SK-N-SH treated with all-trans-retinoic acid at 6 μM for 48 hours (cell line): Measurements from ENCODE around the gene PCDH9.

Experiments
- ATAC-seq: fragments of 200-7000 bp; cut with Tn5 transposase; 3 replicates; pipeline ENCODE4 v1.9.1; 2020; ENCODE audit warnings: mild to moderate bottlenecking, moderate library complexity
- ARNTL ChIP-seq: fragments of 450-650 bp; formaldehyde crosslinking; IDR thresholded peaks from 2 replicates; pipeline ENCODE4 v1.5.0; 2020; ENCODE audit warnings: low read depth, mild to moderate bottlenecking, moderate library complexity, borderline replicate concordance
- BACH2 ChIP-seq: fragments of 250-450 bp; sonication (Bioruptor Pico); IDR thresholded peaks from 2 replicates; pipeline ENCODE4 v1.9.0; 2021; ENCODE audit warnings: mild to moderate bottlenecking, borderline replicate concordance
- CSDC2 ChIP-seq: fragments of 250-450 bp; sonication (Bioruptor Pico); IDR thresholded peaks from 2 replicates; pipeline ENCODE4 v1.5.0; 2020; ENCODE audit warnings: mild to moderate bottlenecking, moderate library complexity
- CSRNP3 ChIP-seq: fragments of 250-450 bp; sonication (Bioruptor Pico); IDR thresholded peaks from 2 replicates; pipeline ENCODE4 v1.5.1; 2021; ENCODE audit warnings: mild to moderate bottlenecking, moderate library complexity
- ESRRG ChIP-seq: fragments of 250-450 bp; sonication (Bioruptor Pico); IDR thresholded peaks from 2 replicates; pipeline ENCODE4 v1.6.1; 2021; ENCODE audit warnings: mild to moderate bottlenecking
- GLIS3 ChIP-seq: fragments of 250-450 bp; sonication (Bioruptor Pico); IDR thresholded peaks from 2 replicates; pipeline ENCODE4 v1.5.0; 2020; ENCODE audit warnings: mild to moderate bottlenecking, moderate library complexity
- ISL1 ChIP-seq: fragments of 250-450 bp; sonication (Bioruptor Pico); IDR thresholded peaks from 2 replicates; pipeline ENCODE4 v2.1.2; 2022; ENCODE audit warnings: mild to moderate bottlenecking, moderate library complexity
- OSR1 ChIP-seq: fragments of 250-450 bp; sonication (Bioruptor Pico); IDR thresholded peaks from 2 replicates; pipeline ENCODE4 v1.8.0; 2022; ENCODE audit warnings: moderate library complexity, mild to moderate bottlenecking, inconsistent platforms
- PPARA ChIP-seq: fragments of 250-450 bp; sonication (Bioruptor Pico); IDR thresholded peaks from 2 replicates; pipeline ENCODE4 v1.5.0; 2020; ENCODE audit warnings: mild to moderate bottlenecking, borderline replicate concordance
- RARB ChIP-seq: fragments of 250-450 bp; sonication (Bioruptor Pico); IDR thresholded peaks from 2 replicates; pipeline ENCODE4 v1.8.0; 2021; ENCODE audit warnings: mild to moderate bottlenecking, moderate library complexity
- SNAI2 ChIP-seq: fragments of 250-450 bp; sonication (Bioruptor Pico); IDR thresholded peaks from 2 replicates; pipeline ENCODE4 v1.5.0; 2020; ENCODE audit warnings: mild to moderate bottlenecking, moderate library complexity
- TCF4 ChIP-seq: fragments of 250-450 bp; sonication (Bioruptor Pico); IDR thresholded peaks from 2 replicates; pipeline ENCODE4 v1.8.0; 2021; ENCODE audit warnings: mild to moderate bottlenecking, moderate library complexity, borderline replicate concordance
- TOX ChIP-seq: fragments of 250-450 bp; sonication (Bioruptor Pico); IDR thresholded peaks from 2 replicates; pipeline ENCODE4 v1.8.0; 2021; ENCODE audit warnings: mild to moderate bottlenecking, moderate library complexity, borderline replicate concordance
- TSHZ2 ChIP-seq: fragments of 250-450 bp; sonication (Bioruptor Pico); IDR thresholded peaks from 2 replicates; pipeline ENCODE4 v1.5.0; 2020; ENCODE audit warnings: mild to moderate bottlenecking, moderate library complexity
- ZC3H10 ChIP-seq: fragments of 250-450 bp; sonication (Bioruptor Pico); IDR thresholded peaks from 2 replicates; pipeline ENCODE4 v1.5.1; 2021; ENCODE audit warnings: mild to moderate bottlenecking, moderate library complexity
- ZFP3 ChIP-seq: fragments of 250-450 bp; sonication (Bioruptor Pico); IDR thresholded peaks from 2 replicates; pipeline ENCODE4 v1.5.0; 2020; ENCODE audit warnings: mild to moderate bottlenecking, moderate library complexity
- ZFP30 ChIP-seq: fragments of 450-650 bp; formaldehyde crosslinking; IDR thresholded peaks from 2 replicates; pipeline ENCODE4 v1.5.0; 2022; ENCODE audit warnings: mild to moderate bottlenecking, moderate library complexity
- ZNF565 ChIP-seq: fragments of 450-650 bp; formaldehyde crosslinking; conservative IDR thresholded peaks from 2 replicates; pipeline ENCODE4 v1.5.0; 2020; ENCODE audit warnings: low read depth, mild to moderate bottlenecking, moderate library complexity
- ZNF70 ChIP-seq: fragments of 450-650 bp; formaldehyde crosslinking; IDR thresholded peaks from 2 replicates; pipeline ENCODE4 v1.5.0; 2020; ENCODE audit warnings: mild to moderate bottlenecking, moderate library complexity
- ZNF8 ChIP-seq: fragments of 450-650 bp; formaldehyde crosslinking; IDR thresholded peaks from 2 replicates; pipeline ENCODE4 v1.5.0; 2020; ENCODE audit warnings: mild to moderate bottlenecking, moderate library complexity
- TF ChIP-seq, protein P1 (sequence below): fragments of 250-450 bp; sonication (Bioruptor Pico); IDR thresholded peaks from 2 replicates; pipeline ENCODE4 v1.5.1; 2020; ENCODE audit warnings: low read depth, mild to moderate bottlenecking, moderate library complexity
- TF ChIP-seq, protein P2 (sequence below): fragments of 250-450 bp; sonication (Bioruptor Pico); IDR thresholded peaks from 2 replicates; pipeline ENCODE4 v1.8.0; 2020; ENCODE audit warnings: mild to moderate bottlenecking, moderate library complexity, borderline replicate concordance
- TF ChIP-seq, protein P3 (sequence below): fragments of 250-450 bp; sonication (Bioruptor Pico); IDR thresholded peaks from 2 replicates; pipeline ENCODE4 v1.8.0; 2021; ENCODE audit warnings: low read depth, mild to moderate bottlenecking, moderate library complexity, borderline replicate concordance

The PCDH9 gene

DNA sequence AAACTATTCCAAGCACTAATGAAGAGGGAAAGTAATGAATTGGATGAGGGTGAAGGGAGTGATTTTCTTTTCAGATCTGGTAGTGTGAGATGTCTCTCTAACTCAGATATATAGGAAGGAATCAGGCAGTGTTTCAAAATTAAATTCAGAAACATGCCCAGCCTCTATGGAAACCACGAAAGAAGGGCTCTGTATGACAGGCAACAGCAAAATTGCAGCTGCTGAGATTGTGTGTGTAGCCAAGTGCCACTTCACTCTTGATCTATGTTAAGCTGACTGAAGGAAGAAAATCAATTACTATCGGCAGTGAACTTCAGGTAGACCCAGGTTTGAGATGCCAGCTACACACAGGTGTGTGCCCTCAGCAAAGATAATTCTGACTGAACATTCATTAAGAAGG lies 387.4 kb downstream of the PCDH9 start:
- no peak for ATAC-seq
- TF ChIP-seq ZC3H10 (no peak), ZNF70 (CRISPR knock-in tag) (no peak), TCF4 (CRISPR knock-in tag) (no peak), CSDC2 (no peak), ESRRG (CRISPR knock-in tag) (no peak), GLIS3 (no peak), RARB (CRISPR knock-in tag) (no peak), OSR1 (CRISPR knock-in tag) (no peak), TSHZ2 (no peak), ISL1 (CRISPR knock-in tag) (no peak)
- TF ChIP-seq, protein P1, sequence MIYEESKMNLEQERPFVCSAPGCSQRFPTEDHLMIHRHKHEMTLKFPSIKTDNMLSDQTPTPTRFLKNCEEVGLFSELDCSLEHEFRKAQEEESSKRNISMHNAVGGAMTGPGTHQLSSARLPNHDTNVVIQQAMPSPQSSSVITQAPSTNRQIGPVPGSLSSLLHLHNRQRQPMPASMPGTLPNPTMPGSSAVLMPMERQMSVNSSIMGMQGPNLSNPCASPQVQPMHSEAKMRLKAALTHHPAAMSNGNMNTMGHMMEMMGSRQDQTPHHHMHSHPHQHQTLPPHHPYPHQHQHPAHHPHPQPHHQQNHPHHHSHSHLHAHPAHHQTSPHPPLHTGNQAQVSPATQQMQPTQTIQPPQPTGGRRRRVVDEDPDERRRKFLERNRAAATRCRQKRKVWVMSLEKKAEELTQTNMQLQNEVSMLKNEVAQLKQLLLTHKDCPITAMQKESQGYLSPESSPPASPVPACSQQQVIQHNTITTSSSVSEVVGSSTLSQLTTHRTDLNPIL (CRISPR knock-in tag) = no peak
- TF ChIP-seq, all 23 proteins: peak for 0

- no peak for ATAC-seq
- TF ChIP-seq, protein P2, sequence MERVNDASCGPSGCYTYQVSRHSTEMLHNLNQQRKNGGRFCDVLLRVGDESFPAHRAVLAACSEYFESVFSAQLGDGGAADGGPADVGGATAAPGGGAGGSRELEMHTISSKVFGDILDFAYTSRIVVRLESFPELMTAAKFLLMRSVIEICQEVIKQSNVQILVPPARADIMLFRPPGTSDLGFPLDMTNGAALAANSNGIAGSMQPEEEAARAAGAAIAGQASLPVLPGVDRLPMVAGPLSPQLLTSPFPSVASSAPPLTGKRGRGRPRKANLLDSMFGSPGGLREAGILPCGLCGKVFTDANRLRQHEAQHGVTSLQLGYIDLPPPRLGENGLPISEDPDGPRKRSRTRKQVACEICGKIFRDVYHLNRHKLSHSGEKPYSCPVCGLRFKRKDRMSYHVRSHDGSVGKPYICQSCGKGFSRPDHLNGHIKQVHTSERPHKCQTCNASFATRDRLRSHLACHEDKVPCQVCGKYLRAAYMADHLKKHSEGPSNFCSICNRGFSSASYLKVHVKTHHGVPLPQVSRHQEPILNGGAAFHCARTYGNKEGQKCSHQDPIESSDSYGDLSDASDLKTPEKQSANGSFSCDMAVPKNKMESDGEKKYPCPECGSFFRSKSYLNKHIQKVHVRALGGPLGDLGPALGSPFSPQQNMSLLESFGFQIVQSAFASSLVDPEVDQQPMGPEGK = no peak
- TF ChIP-seq OSR1 (CRISPR knock-in tag) = no peak
- no peak for TF ChIP-seq RARB (CRISPR knock-in tag)
- no peak for TF ChIP-seq CSDC2
- TF ChIP-seq ZFP30 (CRISPR knock-in tag) = no peak
- TF ChIP-seq, protein P3, sequence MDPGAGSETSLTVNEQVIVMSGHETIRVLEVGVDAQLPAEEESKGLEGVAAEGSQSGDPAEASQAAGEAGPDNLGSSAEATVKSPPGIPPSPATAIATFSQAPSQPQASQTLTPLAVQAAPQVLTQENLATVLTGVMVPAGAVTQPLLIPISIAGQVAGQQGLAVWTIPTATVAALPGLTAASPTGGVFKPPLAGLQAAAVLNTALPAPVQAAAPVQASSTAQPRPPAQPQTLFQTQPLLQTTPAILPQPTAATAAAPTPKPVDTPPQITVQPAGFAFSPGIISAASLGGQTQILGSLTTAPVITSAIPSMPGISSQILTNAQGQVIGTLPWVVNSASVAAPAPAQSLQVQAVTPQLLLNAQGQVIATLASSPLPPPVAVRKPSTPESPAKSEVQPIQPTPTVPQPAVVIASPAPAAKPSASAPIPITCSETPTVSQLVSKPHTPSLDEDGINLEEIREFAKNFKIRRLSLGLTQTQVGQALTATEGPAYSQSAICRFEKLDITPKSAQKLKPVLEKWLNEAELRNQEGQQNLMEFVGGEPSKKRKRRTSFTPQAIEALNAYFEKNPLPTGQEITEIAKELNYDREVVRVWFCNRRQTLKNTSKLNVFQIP (CRISPR knock-in tag) = no peak
- TF ChIP-seq ZNF8 (CRISPR knock-in tag) = no peak
Observed at GRCh38 chr13:66840621-66841020, 389.5 kb downstream of the PCDH9 start.

DNA sequence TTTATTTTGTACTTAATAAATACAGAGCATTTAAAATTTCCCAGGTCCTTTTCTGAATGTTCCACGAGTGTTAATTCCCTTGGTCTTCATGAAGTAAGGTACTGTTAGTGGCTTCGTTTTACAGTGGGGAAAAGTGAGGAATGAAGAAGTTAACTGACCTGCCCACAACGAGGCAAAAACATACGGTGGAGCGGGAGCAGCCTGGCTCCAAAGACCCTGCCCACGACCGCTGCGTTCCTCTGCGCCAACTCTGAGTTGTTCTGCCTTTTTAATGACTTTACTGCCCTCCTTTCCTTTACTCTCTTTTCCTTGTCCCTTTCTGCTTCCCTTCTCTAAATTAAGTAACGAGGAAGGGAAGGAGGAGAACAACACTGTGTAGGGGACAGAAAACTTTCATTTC lies 392.9 kb downstream of the PCDH9 start:
- no peak for ATAC-seq
- no peak for TF ChIP-seq TCF4 (CRISPR knock-in tag)
- TF ChIP-seq, protein P1 (CRISPR knock-in tag) = no peak
- no peak for TF ChIP-seq BACH2 (CRISPR knock-in tag)
- TF ChIP-seq ISL1 (CRISPR knock-in tag) = no peak
- TF ChIP-seq CSRNP3 = no peak
- TF ChIP-seq CSDC2 = no peak
- no peak for TF ChIP-seq ZFP30 (CRISPR knock-in tag)
- no peak for TF ChIP-seq ZFP3
- TF ChIP-seq TOX = no peak
- no peak for TF ChIP-seq ZNF70 (CRISPR knock-in tag)
- TF ChIP-seq, protein P2 = no peak
- TF ChIP-seq ZNF565 = no peak
- no peak for TF ChIP-seq ZC3H10
- no peak for TF ChIP-seq ZNF8 (CRISPR knock-in tag)
- TF ChIP-seq SNAI2 = no peak
- TF ChIP-seq, protein P3 (CRISPR knock-in tag) = no peak
- no peak for TF ChIP-seq GLIS3
- no peak for TF ChIP-seq ARNTL (CRISPR knock-in tag)
- no peak for TF ChIP-seq PPARA
- no peak for TF ChIP-seq RARB (CRISPR knock-in tag)
- TF ChIP-seq, all 23 proteins: peak for 0
